Peyer's patch (tissue), 4 donors: ENCODE data around the gene MCF2L. TPM values are rescaled to one million over a fixed set of nuclear protein-coding genes. Genes with fewer than 3 reads are reported as not detected.
A peak's percentile ranks its signal among the peaks of the same experiment; 100 is the strongest.

Experiments
- DNase-seq, 3 donors: peaks; one replicate each; pipeline ENCODE4 v3.0.0-alpha.2; 2017 to 2019
- H3K27ac ChIP-seq, 4 donors: fragments of 200-600 bp; sonication (generic); one replicate each; pipeline ENCODE4 v1.5.1; 2016 to 2019
- H3K27me3 ChIP-seq, 2 donors: fragments of 200-600 bp; sonication (generic); one replicate each; pipeline ENCODE4 v1.5.1; 2019
- H3K36me3 ChIP-seq, 3 donors: fragments of 200-600 bp; sonication (generic); one replicate each; pipeline ENCODE4 v1.5.1; 2016 to 2019
- H3K4me1 ChIP-seq, 4 donors: fragments of 200-600 bp; sonication (generic); one replicate each; pipeline ENCODE4 v1.5.1; 2016 to 2019
- H3K4me3 ChIP-seq, 4 donors: fragments of 200-600 bp; sonication (generic); 1 replicate in 3 of 4; 2 replicates in 1 of 4; pipeline ENCODE4 v1.5.1; 2016 to 2019; ENCODE audit warnings: mild to moderate bottlenecking in 1 of 4
- H3K9me3 ChIP-seq, 4 donors: fragments of 200-600 bp; sonication (generic); one replicate each; pipeline ENCODE4 v1.5.1; 2016 to 2019; ENCODE audit warnings: mild to moderate bottlenecking in 1 of 4
- POLR2A ChIP-seq, 2 donors: fragments of 450-650 bp; IDR thresholded peaks; one replicate each; pipeline ENCODE4 v1.5.1; 2017; ENCODE audit warnings: antibody characterized with exemption in 2 of 2, mild to moderate bottlenecking in 2 of 2, moderate library complexity in 2 of 2
- total RNA-seq, 4 donors: library from RNA; depleted of rRNA; stranded (reverse); fragments of >200 nt; gene quantifications; one replicate each; pipeline ENCODE4 v1.1.0, GENCODE V29; 2016
- TF ChIP-seq, protein P1 (sequence below), 6 experiments: fragments of 450-650 bp in 4 of 6; fragments of 200-600 bp in 2 of 6; sonication (generic) in 1 of 6; IDR thresholded peaks; one replicate each; pipeline ENCODE4 v1.5.1; 2017 to 2019; ENCODE audit warnings: antibody characterized with exemption in 6 of 6, mild to moderate bottlenecking in 3 of 6, moderate library complexity in 1 of 6

The MCF2L gene
- total RNA-seq, 4 donors from 2014 or later, result 81.4 to 165 (median 149) TPM

DNA sequence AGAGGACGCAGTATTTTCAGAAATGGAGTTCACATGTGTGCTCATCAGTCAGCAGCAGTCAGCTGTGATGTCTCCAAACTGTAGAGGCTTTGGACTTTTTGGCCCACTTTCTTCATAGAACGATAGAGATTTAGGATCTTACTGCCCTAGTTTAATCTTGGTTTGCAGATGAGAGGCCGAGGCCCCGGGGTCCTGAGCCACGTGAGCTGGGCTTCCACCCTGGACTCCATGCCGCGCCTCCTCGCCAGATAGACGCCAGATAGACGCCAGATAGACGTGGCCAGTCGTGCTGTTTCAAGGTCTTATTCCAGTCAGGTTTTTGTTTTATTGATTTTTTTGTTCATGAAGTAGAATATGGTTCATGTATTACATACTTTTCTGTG, 11.7 kb upstream of the MCF2L start:
- H3K27ac ChIP-seq, result no peak overlapping the region
- peak in 1 of 3 donors; percentile 23 for DNase-seq
- no peaks in the 10 kb centered on the region for H3K9me3 ChIP-seq
- no peak overlapping the region for H3K4me3 ChIP-seq
- H3K4me1 ChIP-seq, result no peaks in the 10 kb centered on the region
- no peaks in the 10 kb centered on the region for H3K36me3 ChIP-seq
- TF ChIP-seq POLR2A (IDR thresholded peaks at IDR 0.05), result no peak
- TF ChIP-seq, protein P1, sequence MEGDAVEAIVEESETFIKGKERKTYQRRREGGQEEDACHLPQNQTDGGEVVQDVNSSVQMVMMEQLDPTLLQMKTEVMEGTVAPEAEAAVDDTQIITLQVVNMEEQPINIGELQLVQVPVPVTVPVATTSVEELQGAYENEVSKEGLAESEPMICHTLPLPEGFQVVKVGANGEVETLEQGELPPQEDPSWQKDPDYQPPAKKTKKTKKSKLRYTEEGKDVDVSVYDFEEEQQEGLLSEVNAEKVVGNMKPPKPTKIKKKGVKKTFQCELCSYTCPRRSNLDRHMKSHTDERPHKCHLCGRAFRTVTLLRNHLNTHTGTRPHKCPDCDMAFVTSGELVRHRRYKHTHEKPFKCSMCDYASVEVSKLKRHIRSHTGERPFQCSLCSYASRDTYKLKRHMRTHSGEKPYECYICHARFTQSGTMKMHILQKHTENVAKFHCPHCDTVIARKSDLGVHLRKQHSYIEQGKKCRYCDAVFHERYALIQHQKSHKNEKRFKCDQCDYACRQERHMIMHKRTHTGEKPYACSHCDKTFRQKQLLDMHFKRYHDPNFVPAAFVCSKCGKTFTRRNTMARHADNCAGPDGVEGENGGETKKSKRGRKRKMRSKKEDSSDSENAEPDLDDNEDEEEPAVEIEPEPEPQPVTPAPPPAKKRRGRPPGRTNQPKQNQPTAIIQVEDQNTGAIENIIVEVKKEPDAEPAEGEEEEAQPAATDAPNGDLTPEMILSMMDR (IDR thresholded peaks at IDR 0.05), result no peak
- H3K27me3 ChIP-seq, result no peaks in the 10 kb centered on the region

DNA sequence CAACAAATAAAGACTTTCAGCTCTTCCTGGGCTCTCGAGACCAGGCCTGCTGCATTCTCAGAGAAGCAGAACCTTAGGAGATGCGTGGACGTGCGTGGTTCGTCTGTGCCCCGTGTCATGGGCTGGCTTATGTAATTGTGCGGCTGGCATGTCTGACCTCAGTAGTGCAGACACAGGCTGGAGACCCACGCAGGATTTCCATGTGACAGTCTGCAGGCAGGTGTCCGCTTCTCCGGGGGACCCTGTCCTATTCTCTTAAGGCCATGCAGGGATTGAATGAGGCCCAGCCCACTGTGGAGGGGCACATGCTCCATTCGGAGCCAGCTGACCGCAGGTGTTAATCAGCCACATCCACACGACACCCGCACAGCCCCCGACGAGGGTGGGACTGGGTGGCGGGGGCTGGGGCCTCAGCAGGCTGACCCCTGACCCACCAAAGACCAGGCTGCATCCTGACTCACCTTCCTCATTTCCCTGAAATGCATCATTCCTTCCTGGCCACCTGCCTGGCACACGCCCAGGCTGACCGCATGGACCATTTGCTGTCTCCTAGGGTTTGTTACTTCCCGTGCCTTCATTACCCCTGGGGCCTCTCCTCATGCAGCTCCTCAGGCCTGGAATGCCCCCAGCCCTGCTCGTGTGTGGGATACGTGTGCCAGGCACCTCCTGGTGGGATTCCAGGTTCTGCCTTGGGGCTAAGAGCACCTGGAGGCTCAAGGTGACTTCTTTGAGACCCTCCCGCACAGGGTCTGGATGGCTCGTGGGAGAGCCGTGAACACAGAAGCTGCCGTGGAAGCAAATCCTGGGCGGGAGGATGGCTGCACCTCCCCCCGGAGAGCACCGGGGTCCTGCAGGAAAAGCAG, 10.7 kb upstream of the MCF2L start:
- Histone ChIP-seq H3K27me3 (no peaks in the 10 kb centered on the region), H3K9me3 (no peaks in the 10 kb centered on the region), H3K4me1 (no peaks in the 10 kb centered on the region), H3K4me3 (no peak overlapping the region), H3K27ac (peak overlapping the region in 2 of 4 donors; percentile 30 to 51), H3K36me3 (no peaks in the 10 kb centered on the region)
- DNase-seq, result peak in 2 of 3 donors; percentile 28 to 35
- TF ChIP-seq, protein P1 (IDR thresholded peaks at IDR 0.05), result no peak
- no peak for TF ChIP-seq POLR2A (IDR thresholded peaks at IDR 0.05)

DNA sequence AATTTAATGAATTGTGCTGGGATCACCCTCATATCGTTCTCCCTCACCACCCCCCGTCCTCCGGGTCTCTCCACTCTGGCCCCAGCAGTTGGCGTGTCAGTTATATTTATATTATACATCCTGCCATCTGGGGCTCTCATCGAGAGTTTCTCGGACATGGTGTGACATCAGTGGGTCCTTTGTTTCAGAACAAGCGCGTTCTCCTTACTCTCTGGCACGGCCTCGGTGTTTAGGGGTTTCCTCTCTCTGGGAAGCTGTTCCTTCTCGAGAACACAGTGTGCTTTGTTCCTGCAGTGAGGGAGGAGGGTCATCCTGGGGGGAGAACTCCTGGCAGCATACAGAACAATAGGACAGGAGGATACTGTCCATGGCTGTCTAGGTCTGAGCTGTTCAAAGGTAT, 9.8 kb upstream of the MCF2L start:
- H3K4me3 ChIP-seq, result no peak overlapping the region
- DNase-seq, result peak in 1 of 3 donors; percentile 40
- H3K27ac ChIP-seq, result peak overlapping the region in 1 of 4 donors; percentile 51
- no peaks in the 10 kb centered on the region for H3K4me1 ChIP-seq
- H3K9me3 ChIP-seq, result no peaks in the 10 kb centered on the region
- TF ChIP-seq, protein P1 (IDR thresholded peaks at IDR 0.05), result no peak
- TF ChIP-seq POLR2A (IDR thresholded peaks at IDR 0.05), result no peak
- H3K36me3 ChIP-seq, result no peaks in the 10 kb centered on the region
- H3K27me3 ChIP-seq, result no peaks in the 10 kb centered on the region

DNA sequence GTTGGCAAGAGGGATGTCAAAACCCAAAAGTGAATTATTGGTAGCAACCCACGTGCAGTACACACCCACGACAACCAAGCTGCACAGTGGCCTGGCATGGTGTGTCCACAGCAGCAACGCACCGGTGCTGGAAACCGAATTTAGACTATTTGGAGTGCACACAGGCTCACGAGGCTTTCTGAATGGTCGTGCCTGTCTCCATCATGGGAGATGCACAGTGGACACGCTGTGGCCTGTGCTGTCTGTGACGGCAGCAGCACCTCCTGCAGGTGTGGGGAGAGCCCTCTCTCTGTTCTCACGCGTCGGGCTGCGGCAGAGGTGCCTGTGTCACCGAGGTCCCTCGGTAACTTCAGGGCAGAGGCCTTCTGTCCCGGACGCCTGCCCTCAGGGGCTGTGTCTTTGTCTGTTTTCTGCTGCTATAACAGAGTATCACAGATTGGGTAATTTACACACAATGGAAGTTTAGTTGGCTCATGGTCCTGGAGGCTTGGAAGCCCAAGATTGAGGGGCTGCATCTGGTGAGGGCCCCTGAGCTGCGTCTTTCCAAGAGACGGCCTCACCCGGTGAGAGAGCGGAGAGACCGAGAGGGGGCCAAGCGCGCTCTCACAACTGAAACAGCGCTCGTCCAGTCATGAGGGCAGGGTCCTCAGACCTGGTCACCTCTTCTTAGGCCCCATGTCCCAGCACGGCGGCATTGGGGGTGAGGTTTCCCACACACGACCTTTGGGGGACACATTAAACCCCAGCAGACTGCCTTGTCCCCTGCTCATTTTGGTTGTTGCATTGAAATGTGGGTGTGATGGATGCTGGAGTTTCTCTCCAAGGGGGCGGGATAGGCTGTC, 9.1 kb upstream of the MCF2L start:
- Histone ChIP-seq H3K27ac (peak overlapping the region in 2 of 4 donors; percentile 3 to 46), H3K27me3 (no peaks in the 10 kb centered on the region), H3K4me1 (no peaks in the 10 kb centered on the region), H3K36me3 (no peaks in the 10 kb centered on the region), H3K9me3 (no peaks in the 10 kb centered on the region), H3K4me3 (no peak overlapping the region)
- peak in 1 of 3 donors; percentile 34 for DNase-seq
- TF ChIP-seq, protein P1 (IDR thresholded peaks at IDR 0.05), result no peak
- no peak for TF ChIP-seq POLR2A (IDR thresholded peaks at IDR 0.05)

DNA sequence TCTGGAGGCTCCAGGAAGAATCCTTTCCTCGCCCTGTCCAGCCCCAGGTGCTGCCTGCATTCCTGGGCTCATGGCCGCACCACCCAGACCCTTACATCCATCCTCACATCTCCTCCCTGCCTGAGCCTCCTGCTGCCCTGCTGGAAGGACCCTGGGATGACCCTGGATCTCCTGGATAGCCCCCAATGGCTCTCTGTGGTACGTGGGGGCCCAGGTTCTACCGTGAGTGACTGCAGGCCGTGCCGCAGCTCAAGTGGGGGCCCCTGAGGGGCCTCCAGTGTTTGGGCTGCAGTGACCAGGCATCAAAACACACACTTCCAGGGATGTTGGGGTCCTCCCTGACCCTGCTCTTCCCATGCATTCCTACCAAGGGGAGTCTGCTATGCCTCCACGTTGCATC, 8.3 kb upstream of the MCF2L start:
- TF ChIP-seq, protein P1 (IDR thresholded peaks at IDR 0.05), result no peak
- no peak for TF ChIP-seq POLR2A (IDR thresholded peaks at IDR 0.05)
- peak in 1 of 3 donors; percentile 14 for DNase-seq
- Histone ChIP-seq H3K27me3 (no peaks in the 10 kb centered on the region), H3K27ac (no peak overlapping the region), H3K9me3 (no peaks in the 10 kb centered on the region), H3K36me3 (no peaks in the 10 kb centered on the region), H3K4me3 (no peak overlapping the region), H3K4me1 (no peaks in the 10 kb centered on the region)
